ENCODE data around the gene IVL.

Gene IVL

GRCh38 chr1:152886758-152887409 lies 21.5 kb upstream of the IVL start:
- no peak for DNase-seq (ENCODE audit: low read depth)

GRCh38 chr1:152888126-152888525 lies 20.2 kb upstream of the IVL start:
- no peak for DNase-seq (ENCODE audit: low read depth)

- DNase-seq (ENCODE audit: low read depth), result no peak
Measured at GRCh38 chr1:152899027-152899426, 9.3 kb upstream of the IVL start.

- no peak for DNase-seq (ENCODE audit: low read depth)
Measured at GRCh38 chr1:152899883-152900282, 8.5 kb upstream of the IVL start.

- no peak for DNase-seq (ENCODE audit: low read depth)
Measured at GRCh38 chr1:152901631-152902030, 6.7 kb upstream of the IVL start.

GRCh38 chr1:152902636-152903035 lies 5.7 kb upstream of the IVL start:
- no peak for DNase-seq (ENCODE audit: low read depth)

GRCh38 chr1:152904688-152905440 lies 3.5 kb upstream of the IVL start:
- DNase-seq (ENCODE audit: low read depth), result no peak

- DNase-seq (ENCODE audit: low read depth), result peak; percentile 99
Measured at GRCh38 chr1:152906023-152906565, 2.3 kb upstream of the IVL start.

- DNase-seq (ENCODE audit: low read depth), result no peak
Measured at GRCh38 chr1:152909206-152909605, 860 bp downstream of the IVL start.

GRCh38 chr1:152912471-152912870 lies 4.1 kb downstream of the IVL start:
- no peak for DNase-seq (ENCODE audit: low read depth)

- DNase-seq (ENCODE audit: low read depth), result no peak
Measured at GRCh38 chr1:152912900-152913299, 4.6 kb downstream of the IVL start.

- DNase-seq (ENCODE audit: low read depth), result peak; percentile 65
Measured at GRCh38 chr1:152917794-152918193, 9.4 kb downstream of the IVL start.

GRCh38 chr1:152919071-152919470 lies 10.7 kb downstream of the IVL start:
- no peak for DNase-seq (ENCODE audit: low read depth)

GRCh38 chr1:152924191-152924590 lies 15.8 kb downstream of the IVL start:
- peak; percentile 31 for DNase-seq (ENCODE audit: low read depth)

- peak; percentile 78 for DNase-seq (ENCODE audit: low read depth)
Measured at GRCh38 chr1:152926091-152926490, 17.7 kb downstream of the IVL start.

GRCh38 chr1:152928671-152929070 lies 20.3 kb downstream of the IVL start:
- no peak for DNase-seq (ENCODE audit: low read depth)

GRCh38 chr1:152932170-152932811 lies 23.9 kb downstream of the IVL start:
- no peak for DNase-seq (ENCODE audit: low read depth)

GRCh38 chr1:152933196-152933595 lies 24.9 kb downstream of the IVL start:
- DNase-seq (ENCODE audit: low read depth), result no peak

- no peak for DNase-seq (ENCODE audit: low read depth)
Measured at GRCh38 chr1:152940614-152941013, 32.3 kb downstream of the IVL start.

GRCh38 chr1:152941037-152941711 lies 32.8 kb downstream of the IVL start:
- no peak for DNase-seq (ENCODE audit: low read depth)

GRCh38 chr1:152942161-152942560 lies 33.8 kb downstream of the IVL start:
- no peak for DNase-seq (ENCODE audit: low read depth)

GRCh38 chr1:152946248-152946647 lies 37.9 kb downstream of the IVL start:
- DNase-seq (ENCODE audit: low read depth), result peak; percentile 41
